Loucy (cell line): ENCODE results near the gene PDLIM7.

Experiments
- EZH2phosphoT487 ChIP-seq: fragments of 200-600 bp; IDR thresholded peaks from 2 replicates; pipeline ENCODE4 v1.6.1; 2018; ENCODE audit warnings: antibody characterized with exemption, mild to moderate bottlenecking, moderate library complexity, borderline replicate concordance
- TF ChIP-seq, protein P1 (sequence below): fragments of 200-600 bp; sonication (generic); conservative IDR thresholded peaks from 2 replicates; pipeline ENCODE4 v1.5.1; 2014; ENCODE audit warnings: mild to moderate bottlenecking, antibody characterized with exemption, low read length

GRCh38 chr5:177457852-177458681 is 39.3 kb downstream of the PDLIM7 start:
- TF ChIP-seq, protein P1, sequence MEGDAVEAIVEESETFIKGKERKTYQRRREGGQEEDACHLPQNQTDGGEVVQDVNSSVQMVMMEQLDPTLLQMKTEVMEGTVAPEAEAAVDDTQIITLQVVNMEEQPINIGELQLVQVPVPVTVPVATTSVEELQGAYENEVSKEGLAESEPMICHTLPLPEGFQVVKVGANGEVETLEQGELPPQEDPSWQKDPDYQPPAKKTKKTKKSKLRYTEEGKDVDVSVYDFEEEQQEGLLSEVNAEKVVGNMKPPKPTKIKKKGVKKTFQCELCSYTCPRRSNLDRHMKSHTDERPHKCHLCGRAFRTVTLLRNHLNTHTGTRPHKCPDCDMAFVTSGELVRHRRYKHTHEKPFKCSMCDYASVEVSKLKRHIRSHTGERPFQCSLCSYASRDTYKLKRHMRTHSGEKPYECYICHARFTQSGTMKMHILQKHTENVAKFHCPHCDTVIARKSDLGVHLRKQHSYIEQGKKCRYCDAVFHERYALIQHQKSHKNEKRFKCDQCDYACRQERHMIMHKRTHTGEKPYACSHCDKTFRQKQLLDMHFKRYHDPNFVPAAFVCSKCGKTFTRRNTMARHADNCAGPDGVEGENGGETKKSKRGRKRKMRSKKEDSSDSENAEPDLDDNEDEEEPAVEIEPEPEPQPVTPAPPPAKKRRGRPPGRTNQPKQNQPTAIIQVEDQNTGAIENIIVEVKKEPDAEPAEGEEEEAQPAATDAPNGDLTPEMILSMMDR, result no peak
- no peak for TF ChIP-seq EZH2phosphoT487
